ENCODE data around the gene DUSP3. TPM values are rescaled to one million over a fixed set of nuclear protein-coding genes. Genes with fewer than 3 reads are reported as not detected.

Gene DUSP3
- total and polyA plus RNA-seq, 10 of the 15 experiments (the other 5 are each of a cell fraction or from before 2014, with no cell fraction given): 1.5 to 12.1 (median 3.8) TPM

DNA sequence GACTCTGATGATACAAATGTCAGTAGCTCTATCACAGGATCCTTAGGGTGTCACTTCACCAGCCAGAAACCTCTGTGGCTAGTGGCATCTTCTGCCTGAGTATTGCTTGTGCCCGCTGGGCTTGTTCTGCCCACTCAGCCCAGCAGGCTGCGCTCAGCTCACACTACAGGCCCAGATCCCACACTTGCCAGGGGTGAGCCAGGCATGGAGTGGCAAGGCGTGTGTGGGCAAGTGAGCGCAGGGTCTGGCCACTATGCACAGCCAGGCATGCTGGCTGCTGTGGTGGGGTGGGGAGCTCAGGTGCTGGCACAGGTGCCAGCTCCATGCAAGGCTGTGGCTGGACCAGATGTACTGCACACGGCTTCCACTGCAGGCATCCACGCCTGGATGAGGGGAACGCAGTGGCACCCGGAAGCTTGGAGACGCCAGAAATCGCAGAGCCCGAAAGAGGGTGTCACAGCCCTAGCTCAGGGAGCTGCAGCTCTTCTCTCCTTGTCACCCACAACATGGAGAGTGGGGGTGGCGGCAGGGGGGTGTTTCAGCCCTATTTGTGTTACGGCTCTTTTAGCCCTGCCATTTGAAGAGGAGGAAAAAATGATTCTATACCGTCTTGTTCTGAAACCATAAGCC is 11.6 kb upstream of the DUSP3 start (continued):
- TF ChIP-seq ETV6 (conservative IDR thresholded peaks at IDR 0.05 in 1 of 2, IDR thresholded peaks at IDR 0.05 in 1 of 2; ENCODE audit: borderline replicate concordance in 1 of 2, low read depth in 1 of 2) (no peak), MXI1 (IDR thresholded peaks at IDR 0.05; ENCODE audit: low read depth, low read length) (no peak), WRNIP1 (IDR thresholded peaks at IDR 0.05; ENCODE audit: borderline replicate concordance, low read depth, low read length) (no peak), MTA2 (IDR thresholded peaks at IDR 0.05; ENCODE audit: low read depth) (no peak), TAF1 (IDR thresholded peaks at IDR 0.05; ENCODE audit: borderline replicate concordance, low read depth, low read length) (no peak), ATF3 (IDR thresholded peaks at IDR 0.05; ENCODE audit: borderline replicate concordance, extremely low read depth, low read depth, low read length) (no peak), SPI1 (IDR thresholded peaks at IDR 0.05; ENCODE audit: borderline replicate concordance, insufficient read depth, low read depth, low read length) (no peak), POU2F2 (IDR thresholded peaks at IDR 0.05; ENCODE audit: borderline replicate concordance, low read depth, low read length) (no peak), CBFB (IDR thresholded peaks at IDR 0.05; ENCODE audit: low read depth) (no peak)

GRCh38 chr17:43789482-43789881 is 10.7 kb upstream of the DUSP3 start:
- in situ Hi-C loops (cut with MboI) (no loop called here), intact Hi-C loops (cut with micrococcal nuclease; ENCODE audit: unreplicated experiment) (no loop called here)
- no peaks in the 10 kb centered on the region for H3K9me3 ChIP-seq (replicated peaks; ENCODE audit: control insufficient read depth, insufficient read depth, low read length)
- no peaks in the 10 kb centered on the region for H3K79me2 ChIP-seq (ENCODE audit: control insufficient read depth, insufficient read depth, low read length)
- H4K20me1 ChIP-seq (ENCODE audit: control insufficient read depth, insufficient read depth): no peaks in the 10 kb centered on the region
- no peak overlapping the region for H3K4me2 ChIP-seq (ENCODE audit: control insufficient read depth, insufficient read depth)
- no peak for FAIRE-seq
- ChIA-PET SMC1A (ENCODE audit: uncharacterized antibody, unreplicated experiment) (interaction anchor here (1.1 kb wide), 2 partner anchors 10 to 57 kb away, joined by 3 read pairs; no protein-coding TSS in a partner anchor), CTCF (interaction anchor here (1.0 kb wide), 2 partner anchors 14 to 56 kb away, joined by 3 read pairs; no protein-coding TSS in a partner anchor), RAD21 (ENCODE audit: unreplicated experiment) (no interaction called here), POLR2A (no interaction called here)
- no TSS peak for BruUV-seq (replicated peaks)
- H3K27ac ChIP-seq (ENCODE audit: control insufficient read depth, insufficient read depth): no peak overlapping the region
- H3K36me3 ChIP-seq (ENCODE audit: control insufficient read depth in 2 of 2, insufficient read depth in 2 of 2, low read length in 1 of 2): no peaks in the 10 kb centered on the region
- H2AFZ ChIP-seq (ENCODE audit: control insufficient read depth, low read depth, low read length): no peak overlapping the region
- TF ChIP-seq RUNX3 (IDR thresholded peaks at IDR 0.05; ENCODE audit: low read length): no peak
- TF ChIP-seq SUPT20H (IDR thresholded peaks at IDR 0.05; ENCODE audit: borderline replicate concordance, control insufficient read depth, low read depth, low read length): no peak
- no peak for TF ChIP-seq PAX5 (IDR thresholded peaks at IDR 0.05; ENCODE audit: borderline replicate concordance, low read depth, low read length)
- no peak for TF ChIP-seq SMAD1 (IDR thresholded peaks at IDR 0.05; ENCODE audit: low read depth, partially characterized antibody)
- TF ChIP-seq TCF12 (IDR thresholded peaks at IDR 0.05; ENCODE audit: low read depth, low read length): no peak
- TF ChIP-seq SIX5 (IDR thresholded peaks at IDR 0.05; ENCODE audit: low read depth, low read length, severe bottlenecking): no peak
- TF ChIP-seq ZBED1 (IDR thresholded peaks at IDR 0.05; ENCODE audit: borderline replicate concordance): no peak
- TF ChIP-seq BMI1 (IDR thresholded peaks at IDR 0.05; ENCODE audit: borderline replicate concordance): no peak
- no peak for TF ChIP-seq NR2F1 (conservative IDR thresholded peaks at IDR 0.05)
- no peak for TF ChIP-seq ZNF24 (IDR thresholded peaks at IDR 0.05)
- TF ChIP-seq MYC (IDR thresholded peaks at IDR 0.05; ENCODE audit: insufficient read depth, insufficient read length, insufficient replicate concordance, low read length, severe bottlenecking): no peak
- DNase-seq (ENCODE audit: low read depth, low spot score): no peak
- WGBS (ENCODE audit: insufficient coverage, insufficient replicate concordance, low lambda C conversion rate, missing lambda C conversion rate): 100% methylated on average over 1 of the region's 1 CpG
- H3K4me3 ChIP-seq: no peak overlapping the region
- no peak overlapping the region for H3K9ac ChIP-seq (ENCODE audit: control insufficient read depth, insufficient read depth, low read length)
- ATAC-seq: no peak
- H3K4me1 ChIP-seq (ENCODE audit: control insufficient read depth, insufficient read depth, low read length): no peaks in the 10 kb centered on the region
- H3K27me3 ChIP-seq (replicated peaks in 1 of 2; ENCODE audit: control insufficient read depth in 2 of 2, insufficient read depth in 2 of 2, low read length in 1 of 2): no peaks in the 10 kb centered on the region; a peak in 1 of 4 replicates
